ENCODE results near the gene CPNE6. TPM values are rescaled to one million over a fixed set of nuclear protein-coding genes. Genes with fewer than 3 reads are reported as not detected.
A peak's percentile ranks its signal among the peaks of the same experiment; 100 is the strongest.

Gene CPNE6
- total and polyA plus RNA-seq, 2 of the 13 experiments (the other 11 are each of a cell fraction or from before 2014, with no cell fraction given), result not detected

DNA sequence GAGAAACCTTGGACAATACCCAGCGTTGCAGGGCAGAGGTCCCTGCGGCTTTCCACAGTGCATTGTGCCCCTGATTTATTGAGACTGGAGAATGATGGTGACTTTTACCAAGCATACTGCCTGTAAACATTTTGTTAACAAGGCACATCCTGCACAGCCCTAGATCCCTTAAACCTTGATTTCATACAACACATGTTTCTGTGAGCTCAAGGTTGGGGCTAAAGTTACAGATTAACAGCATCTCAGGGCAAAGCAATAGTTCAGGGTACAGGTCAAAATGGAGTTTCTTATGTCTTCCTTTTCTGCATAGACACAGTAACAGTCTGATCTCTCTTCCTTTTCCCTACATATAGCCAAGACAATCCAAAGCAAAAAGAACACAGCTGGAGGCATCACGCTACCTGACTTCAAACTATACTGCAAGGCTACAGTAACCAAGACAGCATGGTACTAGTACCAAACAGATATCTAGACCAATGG, 46.4 kb upstream of the CPNE6 start (continued):
- TF ChIP-seq ZNF629 (CRISPR knock-in tag; conservative IDR thresholded peaks at IDR 0.05) (0 out of 2 replicates have a peak, but pooled peaks have one; percentile 21), ZMYM3 (CRISPR knock-in tag; IDR thresholded peaks at IDR 0.05) (peak; percentile 66; the same call in 1 of the 2 replicates), CEBPG (CRISPR knock-in tag; IDR thresholded peaks at IDR 0.05) (peak; percentile 39; the same call in 1 of the 2 replicates), ZNF788 (CRISPR knock-in tag; IDR thresholded peaks at IDR 0.05; ENCODE audit: borderline replicate concordance) (0 out of 2 replicates have a peak, but pooled peaks have one; percentile 30), TARDBP (CRISPR knock-in tag; IDR thresholded peaks at IDR 0.05) (peak; percentile 16; the same call in 1 of the 2 replicates), SAP130 (CRISPR knock-in tag; IDR thresholded peaks at IDR 0.05; ENCODE audit: low read depth) (peak; percentile 30; the same call in 1 of the 2 replicates), HNF4A (CRISPR knock-in tag; IDR thresholded peaks at IDR 0.05) (peak; percentile 87), SOX5 (CRISPR knock-in tag; IDR thresholded peaks at IDR 0.05; ENCODE audit: borderline replicate concordance) (0 out of 2 replicates have a peak, but pooled peaks have one; percentile 52), HHEX (CRISPR knock-in tag; IDR thresholded peaks at IDR 0.05) (0 out of 2 replicates have a peak, but pooled peaks have one; percentile 29), GATAD2A (CRISPR knock-in tag; IDR thresholded peaks at IDR 0.05) (peak; percentile 83), XBP1 (CRISPR knock-in tag; IDR thresholded peaks at IDR 0.05) (0 out of 2 replicates have a peak, but pooled peaks have one; percentile 65), MIXL1 (CRISPR knock-in tag; IDR thresholded peaks at IDR 0.05) (peak; percentile 86), ZNF781 (CRISPR knock-in tag; IDR thresholded peaks at IDR 0.05; ENCODE audit: borderline replicate concordance, not compliant biosample characterization) (peak; percentile 57), ZNF292 (CRISPR knock-in tag; IDR thresholded peaks at IDR 0.05; ENCODE audit: borderline replicate concordance, low read depth) (peak; percentile 34; the same call in 1 of the 2 replicates), KDM3A (CRISPR knock-in tag; IDR thresholded peaks at IDR 0.05; ENCODE audit: low read depth) (0 out of 2 replicates have a peak, but pooled peaks have one; percentile 42), ZFX (CRISPR knock-in tag; IDR thresholded peaks at IDR 0.05; ENCODE audit: low read depth) (0 out of 2 replicates have a peak, but pooled peaks have one; percentile 31)
- TF ChIP-seq, protein P1, sequence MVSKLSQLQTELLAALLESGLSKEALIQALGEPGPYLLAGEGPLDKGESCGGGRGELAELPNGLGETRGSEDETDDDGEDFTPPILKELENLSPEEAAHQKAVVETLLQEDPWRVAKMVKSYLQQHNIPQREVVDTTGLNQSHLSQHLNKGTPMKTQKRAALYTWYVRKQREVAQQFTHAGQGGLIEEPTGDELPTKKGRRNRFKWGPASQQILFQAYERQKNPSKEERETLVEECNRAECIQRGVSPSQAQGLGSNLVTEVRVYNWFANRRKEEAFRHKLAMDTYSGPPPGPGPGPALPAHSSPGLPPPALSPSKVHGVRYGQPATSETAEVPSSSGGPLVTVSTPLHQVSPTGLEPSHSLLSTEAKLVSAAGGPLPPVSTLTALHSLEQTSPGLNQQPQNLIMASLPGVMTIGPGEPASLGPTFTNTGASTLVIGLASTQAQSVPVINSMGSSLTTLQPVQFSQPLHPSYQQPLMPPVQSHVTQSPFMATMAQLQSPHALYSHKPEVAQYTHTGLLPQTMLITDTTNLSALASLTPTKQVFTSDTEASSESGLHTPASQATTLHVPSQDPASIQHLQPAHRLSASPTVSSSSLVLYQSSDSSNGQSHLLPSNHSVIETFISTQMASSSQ (IDR thresholded peaks at IDR 0.05; ENCODE audit: low read depth), result peak; percentile 23; the same call in 1 of the 2 replicates
- TF ChIP-seq, protein P1 (CRISPR knock-in tag; IDR thresholded peaks at IDR 0.05; ENCODE audit: borderline replicate concordance), result peak; percentile 82
- TF ChIP-seq, protein P2, sequence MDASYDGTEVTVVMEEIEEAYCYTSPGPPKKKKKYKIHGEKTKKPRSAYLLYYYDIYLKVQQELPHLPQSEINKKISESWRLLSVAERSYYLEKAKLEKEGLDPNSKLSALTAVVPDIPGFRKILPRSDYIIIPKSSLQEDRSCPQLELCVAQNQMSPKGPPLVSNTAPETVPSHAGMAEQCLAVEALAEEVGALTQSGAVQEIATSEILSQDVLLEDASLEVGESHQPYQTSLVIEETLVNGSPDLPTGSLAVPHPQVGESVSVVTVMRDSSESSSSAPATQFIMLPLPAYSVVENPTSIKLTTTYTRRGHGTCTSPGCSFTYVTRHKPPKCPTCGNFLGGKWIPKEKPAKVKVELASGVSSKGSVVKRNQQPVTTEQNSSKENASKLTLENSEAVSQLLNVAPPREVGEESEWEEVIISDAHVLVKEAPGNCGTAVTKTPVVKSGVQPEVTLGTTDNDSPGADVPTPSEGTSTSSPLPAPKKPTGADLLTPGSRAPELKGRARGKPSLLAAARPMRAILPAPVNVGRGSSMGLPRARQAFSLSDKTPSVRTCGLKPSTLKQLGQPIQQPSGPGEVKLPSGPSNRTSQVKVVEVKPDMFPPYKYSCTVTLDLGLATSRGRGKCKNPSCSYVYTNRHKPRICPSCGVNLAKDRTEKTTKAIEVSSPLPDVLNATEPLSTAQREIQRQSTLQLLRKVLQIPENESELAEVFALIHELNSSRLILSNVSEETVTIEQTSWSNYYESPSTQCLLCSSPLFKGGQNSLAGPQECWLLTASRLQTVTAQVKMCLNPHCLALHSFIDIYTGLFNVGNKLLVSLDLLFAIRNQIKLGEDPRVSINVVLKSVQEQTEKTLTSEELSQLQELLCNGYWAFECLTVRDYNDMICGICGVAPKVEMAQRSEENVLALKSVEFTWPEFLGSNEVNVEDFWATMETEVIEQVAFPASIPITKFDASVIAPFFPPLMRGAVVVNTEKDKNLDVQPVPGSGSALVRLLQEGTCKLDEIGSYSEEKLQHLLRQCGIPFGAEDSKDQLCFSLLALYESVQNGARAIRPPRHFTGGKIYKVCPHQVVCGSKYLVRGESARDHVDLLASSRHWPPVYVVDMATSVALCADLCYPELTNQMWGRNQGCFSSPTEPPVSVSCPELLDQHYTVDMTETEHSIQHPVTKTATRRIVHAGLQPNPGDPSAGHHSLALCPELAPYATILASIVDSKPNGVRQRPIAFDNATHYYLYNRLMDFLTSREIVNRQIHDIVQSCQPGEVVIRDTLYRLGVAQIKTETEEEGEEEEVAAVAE (CRISPR knock-in tag; IDR thresholded peaks at IDR 0.05; ENCODE audit: borderline replicate concordance), result 0 out of 2 replicates have a peak, but pooled peaks have one; percentile 23
- TF ChIP-seq, protein P3, sequence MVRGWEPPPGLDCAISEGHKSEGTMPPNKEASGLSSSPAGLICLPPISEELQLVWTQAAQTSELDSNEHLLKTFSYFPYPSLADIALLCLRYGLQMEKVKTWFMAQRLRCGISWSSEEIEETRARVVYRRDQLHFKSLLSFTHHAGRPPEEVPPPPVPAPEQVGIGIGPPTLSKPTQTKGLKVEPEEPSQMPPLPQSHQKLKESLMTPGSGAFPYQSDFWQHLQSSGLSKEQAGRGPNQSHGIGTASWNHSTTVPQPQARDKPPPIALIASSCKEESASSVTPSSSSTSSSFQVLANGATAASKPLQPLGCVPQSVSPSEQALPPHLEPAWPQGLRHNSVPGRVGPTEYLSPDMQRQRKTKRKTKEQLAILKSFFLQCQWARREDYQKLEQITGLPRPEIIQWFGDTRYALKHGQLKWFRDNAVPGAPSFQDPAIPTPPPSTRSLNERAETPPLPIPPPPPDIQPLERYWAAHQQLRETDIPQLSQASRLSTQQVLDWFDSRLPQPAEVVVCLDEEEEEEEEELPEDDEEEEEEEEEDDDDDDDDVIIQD (CRISPR knock-in tag; IDR thresholded peaks at IDR 0.05; ENCODE audit: low read depth), result peak; percentile 76; the same call in 1 of the 2 replicates

Data from HepG2 (cell line).